Activated CD8-positive, alpha-beta T cell treated with anti-CD3 and anti-CD28 coated beads for 36 hours (primary cell): ENCODE measurements around the gene PLPPR2. TPM values are rescaled to one million over a fixed set of nuclear protein-coding genes. Genes with fewer than 3 reads are reported as not detected.
"Not testable (repeated sequence)": the region's sequence is repeated elsewhere in the genome, so short reads cannot be mapped to it uniquely, and the experiment has no call there.

Experiments
- ATAC-seq: fragments of 200-7000 bp; cut with Tn5 transposase; one replicate; pipeline ENCODE4 v1.10.0; 2021; ENCODE audit warnings: mild to moderate bottlenecking, moderate library complexity
- CTCF ChIA-PET: fragments of 350-600 bp; sonication (Branson Sonifier 250); formaldehyde crosslinking; loops from one replicate; lab custom pipeline; 2021; ENCODE audit warnings: antibody characterized with exemption; lab: Charles Lee
- POLR2A ChIA-PET: fragments of 350-600 bp; sonication (Branson Sonifier 250); formaldehyde crosslinking; loops from one replicate; lab custom pipeline; 2021; ENCODE audit warnings: antibody characterized with exemption; lab: Charles Lee
- DNase-seq: peaks from one replicate; pipeline ENCODE4 v3.0.0-alpha.2; 2020
- H3K27ac Mint-ChIP-seq: one replicate; pipeline ENCODE4 v1.8.0; 2021; ENCODE audit warnings: mild to moderate bottlenecking, mixed read lengths
- H3K27me3 Mint-ChIP-seq: one replicate; pipeline ENCODE4 v1.8.0; 2021; ENCODE audit warnings: mixed read lengths
- H3K36me3 Mint-ChIP-seq: one replicate; pipeline ENCODE4 v1.8.0; 2021; ENCODE audit warnings: low read depth, mixed read lengths
- H3K4me1 Mint-ChIP-seq: one replicate; pipeline ENCODE4 v1.8.0; 2021; ENCODE audit warnings: low read depth, mixed read lengths
- H3K4me3 Mint-ChIP-seq: one replicate; pipeline ENCODE4 v1.8.0; 2021; ENCODE audit warnings: mild to moderate bottlenecking, moderate library complexity, mixed read lengths
- H3K9me3 Mint-ChIP-seq: one replicate; pipeline ENCODE4 v1.8.0; 2021; ENCODE audit warnings: mixed read lengths
- CTCF ChIP-seq: fragments of 200-600 bp; IDR thresholded peaks from one replicate; pipeline ENCODE4 v1.8.0; 2022; ENCODE audit warnings: antibody characterized with exemption, mild to moderate bottlenecking
- intact Hi-C: fragments of 100-400 bp; cut with micrococcal nuclease; formaldehyde crosslinking; loops from one replicate; pipeline ENCODE4 v1.10.0; 2022
- total RNA-seq, 2 experiments: library from RNA; stranded (reverse); gene quantifications; one replicate each; pipeline ENCODE4 v1.2.3, GENCODE V29; 2021

The PLPPR2 gene
- total RNA-seq, 2 experiments from 2014 or later: 1.2 to 1.8 TPM

GRCh38 chr19:11405846-11406643, 50.8 kb downstream of the PLPPR2 start:
- Mint-ChIP-seq H3K36me3 (no peaks in the 10 kb centered on the region), H3K4me3 (no peak overlapping the region), H3K9me3 (no peaks in the 10 kb centered on the region), H3K27ac (no peak overlapping the region), H3K4me1 (no peaks in the 10 kb centered on the region), H3K27me3 (peaks cover 5% of the 10 kb centered on the region)
- ATAC-seq (peak; percentile 68), DNase-seq (peak; percentile 70)
- intact Hi-C loops: no loop called here
- ChIA-PET POLR2A (interaction anchor here (1.4 kb wide), 1 partner anchor 20 kb away, joined by 3 read pairs; no protein-coding TSS in a partner anchor), CTCF (interaction anchor here (0.9 to 2.5 kb wide), 2 partner anchors 25 to 76 kb away, joined by 3 to 9 read pairs; no protein-coding TSS in a partner anchor)
- no peak for TF ChIP-seq CTCF

GRCh38 chr19:11406703-11407236, 51.5 kb downstream of the PLPPR2 start:
- DNase-seq, H3K27ac Mint-ChIP-seq, intact Hi-C loops, ATAC-seq, H3K4me3 Mint-ChIP-seq, H3K27me3 Mint-ChIP-seq, H3K36me3 Mint-ChIP-seq, H3K4me1 Mint-ChIP-seq, H3K9me3 Mint-ChIP-seq: not testable (repeated sequence)
- POLR2A ChIA-PET: interaction anchor here (1.0 to 1.4 kb wide), 2 partner anchors 20 to 25 kb away, joined by 3 to 4 read pairs; no protein-coding TSS in a partner anchor
- CTCF ChIA-PET: interaction anchor here (1.3 to 2.5 kb wide), 3 partner anchors 24 to 29 kb away, joined by 3 to 9 read pairs (median 7); no protein-coding TSS in a partner anchor

- no peaks in the 10 kb centered on the region for H3K36me3 Mint-ChIP-seq
- ChIA-PET POLR2A (no interaction called here), CTCF (no interaction called here)
- intact Hi-C loops: no loop called here
- H3K9me3 Mint-ChIP-seq: no peaks in the 10 kb centered on the region
- no peak overlapping the region for H3K27ac Mint-ChIP-seq
- H3K4me3 Mint-ChIP-seq: no peak overlapping the region
- peaks cover 7% of the 10 kb centered on the region for H3K27me3 Mint-ChIP-seq
- H3K4me1 Mint-ChIP-seq: no peaks in the 10 kb centered on the region
- no peak for DNase-seq
- TF ChIP-seq CTCF: no peak
- ATAC-seq: no peak
Measured at GRCh38 chr19:11408591-11408990, 53.4 kb downstream of the PLPPR2 start.

GRCh38 chr19:11410682-11411081, 55.5 kb downstream of the PLPPR2 start:
- ChIA-PET CTCF (interaction anchor here (1.4 kb wide), 1 partner anchor 11 kb away, joined by 3 read pairs; no protein-coding TSS in a partner anchor), POLR2A (no interaction called here)
- no peak for DNase-seq
- no peak for TF ChIP-seq CTCF
- intact Hi-C loops: no loop called here
- no peak overlapping the region for H3K4me3 Mint-ChIP-seq
- no peak overlapping the region for H3K27ac Mint-ChIP-seq
- H3K27me3 Mint-ChIP-seq: peaks cover 7% of the 10 kb centered on the region
- no peaks in the 10 kb centered on the region for H3K9me3 Mint-ChIP-seq
- ATAC-seq: no peak
- no peaks in the 10 kb centered on the region for H3K36me3 Mint-ChIP-seq
- H3K4me1 Mint-ChIP-seq: no peaks in the 10 kb centered on the region

GRCh38 chr19:11414544-11414943, 59.3 kb downstream of the PLPPR2 start:
- no peak for TF ChIP-seq CTCF
- ChIA-PET POLR2A (no interaction called here), CTCF (interaction anchor here (2.5 kb wide), 1 partner anchor 32 kb away, joined by 6 read pairs; no protein-coding TSS in a partner anchor)
- DNase-seq: no peak
- Mint-ChIP-seq H3K4me3 (no peak overlapping the region), H3K36me3 (no peaks in the 10 kb centered on the region), H3K27me3 (peaks cover 19% of the 10 kb centered on the region), H3K4me1 (no peaks in the 10 kb centered on the region), H3K27ac (no peak overlapping the region), H3K9me3 (no peaks in the 10 kb centered on the region)
- intact Hi-C loops: no loop called here
- no peak for ATAC-seq

Other genes starting within 250 kb of the PLPPR2 start
- gene SPC24, start 199.7 kb upstream of the PLPPR2 start, total RNA-seq: 10 to 100 TPM; 60.5 to 70.9 TPM
- 1 to 10 TPM; 1.9 to 2.0 TPM for gene KANK2, start 157.9 kb upstream of the PLPPR2 start, total RNA-seq
- gene ANGPTL8, start 115.8 kb upstream of the PLPPR2 start, total RNA-seq: not detected
- gene DOCK6, start 92.9 kb upstream of the PLPPR2 start, total RNA-seq: 1 to 10 TPM; 4.5 to 7.9 TPM
- gene TSPAN16, start 59.3 kb upstream of the PLPPR2 start, total RNA-seq: not detected
- 1 to 10 TPM; 6.7 to 7.0 TPM for gene RAB3D, start 15.8 kb upstream of the PLPPR2 start, total RNA-seq
- 10 to 100 TPM; 24.3 to 25.6 TPM for gene TMEM205, start 9.2 kb upstream of the PLPPR2 start, total RNA-seq
- gene CCDC159, start 8.9 kb upstream of the PLPPR2 start, total RNA-seq: 10 to 100 TPM in 1 of 2 experiments, 1 to 10 TPM in 1; 9.7 to 10.5 TPM
- 1 to 10 TPM; 1.5 to 1.8 TPM for gene SWSAP1, start 19.2 kb downstream of the PLPPR2 start, total RNA-seq
- gene EPOR, start 28.9 kb downstream of the PLPPR2 start, total RNA-seq: 1 to 10 TPM; 7.0 to 9.8 TPM
- not detected for gene RGL3, start 63.9 kb downstream of the PLPPR2 start, total RNA-seq
- gene ODAD3, start 79.7 kb downstream of the PLPPR2 start, total RNA-seq: under 1 TPM; 0.47 to 0.70 TPM
- 100 to 1,000 TPM; 207 to 211 TPM for gene PRKCSH, start 80.2 kb downstream of the PLPPR2 start, total RNA-seq
- not detected for gene ELAVL3, start 125.6 kb downstream of the PLPPR2 start, total RNA-seq
- 10 to 100 TPM; 11.1 to 14.7 TPM for gene ZNF653, start 150.4 kb downstream of the PLPPR2 start, total RNA-seq
- 10 to 100 TPM; 51.2 to 53.9 TPM for gene ECSIT, start 173.7 kb downstream of the PLPPR2 start, total RNA-seq
- not detected for gene CNN1, start 183.4 kb downstream of the PLPPR2 start, total RNA-seq
- 10 to 100 TPM; 41.3 to 45.7 TPM for gene ELOF1, start 203.8 kb downstream of the PLPPR2 start, total RNA-seq
- 1 to 10 TPM; 4.7 to 6.2 TPM for gene ACP5, start 222.2 kb downstream of the PLPPR2 start, total RNA-seq
- 1 to 10 TPM; 6.1 to 6.5 TPM for gene ZNF627, start 242.1 kb downstream of the PLPPR2 start, total RNA-seq